Ovary (tissue), 9 donors: ENCODE data around the gene REEP3. TPM values are rescaled to one million over a fixed set of nuclear protein-coding genes. Genes with fewer than 3 reads are reported as not detected.

Source experiments
- DNase-seq, 5 donors: peaks; one replicate each; pipeline ENCODE4 v3.0.0-alpha.2; 2019 to 2020
- H3K27ac ChIP-seq, 2 donors: fragments of 200-600 bp; one replicate each; pipeline versions ENCODE4 v1.5.1 to v1.8.0; 2019 to 2022
- H3K27me3 ChIP-seq: fragments of 200-600 bp; one replicate; pipeline ENCODE4 v1.8.0; 2022
- H3K36me3 ChIP-seq: fragments of 200-600 bp; sonication (generic); one replicate; pipeline ENCODE4 v1.5.1; 2019
- H3K4me1 ChIP-seq: one replicate; pipeline ENCODE4 v1.8.1; 2013; ENCODE audit warnings: mild to moderate bottlenecking, moderate library complexity; ENCODE audit not compliant: insufficient read depth
- H3K4me3 ChIP-seq: fragments of 200-600 bp; sonication (generic); one replicate; pipeline ENCODE4 v1.5.1; 2017
- H3K9me3 ChIP-seq, 2 donors: fragments of 200-600 bp in 1 of 2; sonication (generic) in 1 of 2; one replicate each; pipeline versions ENCODE4 v1.5.1 to v1.8.1; 2013 to 2019; ENCODE audit warnings: mild to moderate bottlenecking in 1 of 2, moderate library complexity in 1 of 2
- CTCF ChIP-seq, 3 donors: fragments of 450-650 bp in 2 of 3; fragments of 200-600 bp in 1 of 3; IDR thresholded peaks; one replicate each; pipeline versions ENCODE4 v1.5.1 to v1.8.0; 2016 to 2022; ENCODE audit warnings: antibody characterized with exemption in 3 of 3, mild to moderate bottlenecking in 1 of 3
- EP300 ChIP-seq: sonication (generic); formaldehyde crosslinking; IDR thresholded peaks from one replicate; pipeline ENCODE4 v1.6.1; 2017; ENCODE audit warnings: antibody characterized with exemption
- POLR2A ChIP-seq: fragments of 450-650 bp; IDR thresholded peaks from one replicate; pipeline ENCODE4 v1.6.1; 2017; ENCODE audit warnings: antibody characterized with exemption, mild to moderate bottlenecking, moderate library complexity
- WGBS, 3 donors: extraction: QIAGEN DNeasy Blood & Tissue Kit in 1 of 3; methylation state at CpG; one replicate each; pipeline versions ENCODE4 v1.1.5 to v1.1.7; 2013 to 2017; 5-methylcytosine and 5-hydroxymethylcytosine counted together
- intact Hi-C, 4 donors: fragments of 100-400 bp; cut with DNase I; formaldehyde crosslinking; loops; one replicate each; pipeline versions ENCODE4 v1.11.0 to v1.15.1; 2022 to 2023
- polyA plus RNA-seq, 2 donors: library from polyadenylated mRNA; stranded (reverse); fragments of 200-250 nt in 1 of 2; fragments of 350-450 nt in 1 of 2; fragmentation: Illumina TruSeq in 1 of 2; extraction: RNeasy Lipid Tissue Mini Kit (QIAGEN cat#74804) in 1 of 2; gene quantifications; one replicate each; pipeline ENCODE4 v1.2.3, GENCODE V29; 2013 to 2014
- total RNA-seq, 7 donors: library from RNA; depleted of rRNA in 2 of 7; stranded (reverse); fragments of >200 nt in 2 of 7; fragmentation: NEBNext Ultra II Directional in 3 of 7; extraction: Animal tissue kit (Norgen Biotek cat#: 25700) in 3 of 7; gene quantifications; one replicate each; pipeline versions ENCODE4 v1.1.0 to v1.2.4, GENCODE V29; 2016 to 2023
- donor health status: DM: no; HTN: no; CAD: no; lungs with moderate emphysema.
- donor health status: DM: no; HTN: no; CAD: no.
- donor health status: Bipolar disorder and iron deficiency.
- donor health status: DM: yes; HTN: yes; CAD: no.
- donor health status: DM: no; HTN: no; CAD: no.
- donor health status: DM: yes; HTN: yes; CAD: no.

REEP3 gene
- total and polyA plus RNA-seq, 9 donors = 9.3 to 30.5 (median 23.1) TPM

- H3K27ac ChIP-seq = no peak overlapping the region
- no peaks in the 10 kb centered on the region for H3K4me1 ChIP-seq
- H3K4me3 ChIP-seq = no peak overlapping the region
- TF ChIP-seq POLR2A = no peak
- TF ChIP-seq CTCF (IDR thresholded peaks at IDR 0.05) = no peak
- TF ChIP-seq EP300 = no peak
- no peaks in the 10 kb centered on the region for H3K27me3 ChIP-seq
- intact Hi-C loops = no loop called here
- no peaks in the 10 kb centered on the region for H3K36me3 ChIP-seq
- DNase-seq = no peak
- 41 to 75% (median 61%) methylated on average over 3 of the region's 3 CpGs for WGBS, 3 donors
- no peaks in the 10 kb centered on the region for H3K9me3 ChIP-seq
These were observed 28.6 kb downstream of the REEP3 start for GRCh38 chr10:63549810-63550209.

GRCh38 chr10:63553031-63553430 is 31.8 kb downstream of the REEP3 start:
- H3K27me3 ChIP-seq = no peaks in the 10 kb centered on the region
- H3K4me3 ChIP-seq = no peak overlapping the region
- H3K9me3 ChIP-seq = no peaks in the 10 kb centered on the region
- TF ChIP-seq EP300 = no peak
- TF ChIP-seq POLR2A = no peak
- no peak for TF ChIP-seq CTCF (IDR thresholded peaks at IDR 0.05)
- DNase-seq = no peak
- intact Hi-C loops = no loop called here
- H3K27ac ChIP-seq = no peak overlapping the region
- H3K4me1 ChIP-seq = peaks cover 2% of the 10 kb centered on the region
- no peaks in the 10 kb centered on the region for H3K36me3 ChIP-seq
- 45 to 59% (median 58%) methylated on average over 4 of the region's 4 CpGs for WGBS, 3 donors

GRCh38 chr10:63553473-63553872 is 32.3 kb downstream of the REEP3 start:
- no peak for TF ChIP-seq POLR2A
- no peak for TF ChIP-seq CTCF (IDR thresholded peaks at IDR 0.05)
- no peak for TF ChIP-seq EP300
- Histone ChIP-seq H3K4me1 (peaks cover 2% of the 10 kb centered on the region), H3K9me3 (no peaks in the 10 kb centered on the region), H3K36me3 (no peaks in the 10 kb centered on the region), H3K27ac (no peak overlapping the region), H3K4me3 (no peak overlapping the region), H3K27me3 (no peaks in the 10 kb centered on the region)
- DNase-seq = no peak
- intact Hi-C loops = no loop called here
- 90 to 92% (median 92%) methylated on average over 6 of the region's 6 CpGs for WGBS, 3 donors

GRCh38 chr10:63554657-63555056 is 33.5 kb downstream of the REEP3 start:
- H3K4me3 ChIP-seq = no peak overlapping the region
- 93 to 97% (median 94%) methylated on average over 2 of the region's 2 CpGs for WGBS, 3 donors
- H3K27me3 ChIP-seq = no peaks in the 10 kb centered on the region
- no peak for DNase-seq
- no peak overlapping the region for H3K27ac ChIP-seq
- H3K9me3 ChIP-seq = no peaks in the 10 kb centered on the region
- intact Hi-C loops = no loop called here
- no peaks in the 10 kb centered on the region for H3K36me3 ChIP-seq
- peaks cover 2% of the 10 kb centered on the region for H3K4me1 ChIP-seq
- TF ChIP-seq EP300 (no peak), CTCF (IDR thresholded peaks at IDR 0.05) (no peak), POLR2A (no peak)

GRCh38 chr10:63555330-63555729 is 34.1 kb downstream of the REEP3 start:
- WGBS, 3 donors = 80 to 83% (median 82%) methylated on average over 2 of the region's 2 CpGs
- no peak for DNase-seq
- H3K36me3 ChIP-seq = no peaks in the 10 kb centered on the region
- intact Hi-C loops = no loop called here
- H3K27ac ChIP-seq = no peak overlapping the region
- H3K4me3 ChIP-seq = no peak overlapping the region
- H3K9me3 ChIP-seq = no peaks in the 10 kb centered on the region
- no peaks in the 10 kb centered on the region for H3K27me3 ChIP-seq
- H3K4me1 ChIP-seq = peaks cover 2% of the 10 kb centered on the region
- TF ChIP-seq POLR2A (no peak), CTCF (IDR thresholded peaks at IDR 0.05) (no peak), EP300 (no peak)
